ENCODE measurements around the gene ZFPL1. TPM values are rescaled to one million over a fixed set of nuclear protein-coding genes. Genes with fewer than 3 reads are reported as not detected.

ZFPL1 gene
- total RNA-seq, 2 donors from 2014 or later: 26.7 to 38.4 TPM

DNA sequence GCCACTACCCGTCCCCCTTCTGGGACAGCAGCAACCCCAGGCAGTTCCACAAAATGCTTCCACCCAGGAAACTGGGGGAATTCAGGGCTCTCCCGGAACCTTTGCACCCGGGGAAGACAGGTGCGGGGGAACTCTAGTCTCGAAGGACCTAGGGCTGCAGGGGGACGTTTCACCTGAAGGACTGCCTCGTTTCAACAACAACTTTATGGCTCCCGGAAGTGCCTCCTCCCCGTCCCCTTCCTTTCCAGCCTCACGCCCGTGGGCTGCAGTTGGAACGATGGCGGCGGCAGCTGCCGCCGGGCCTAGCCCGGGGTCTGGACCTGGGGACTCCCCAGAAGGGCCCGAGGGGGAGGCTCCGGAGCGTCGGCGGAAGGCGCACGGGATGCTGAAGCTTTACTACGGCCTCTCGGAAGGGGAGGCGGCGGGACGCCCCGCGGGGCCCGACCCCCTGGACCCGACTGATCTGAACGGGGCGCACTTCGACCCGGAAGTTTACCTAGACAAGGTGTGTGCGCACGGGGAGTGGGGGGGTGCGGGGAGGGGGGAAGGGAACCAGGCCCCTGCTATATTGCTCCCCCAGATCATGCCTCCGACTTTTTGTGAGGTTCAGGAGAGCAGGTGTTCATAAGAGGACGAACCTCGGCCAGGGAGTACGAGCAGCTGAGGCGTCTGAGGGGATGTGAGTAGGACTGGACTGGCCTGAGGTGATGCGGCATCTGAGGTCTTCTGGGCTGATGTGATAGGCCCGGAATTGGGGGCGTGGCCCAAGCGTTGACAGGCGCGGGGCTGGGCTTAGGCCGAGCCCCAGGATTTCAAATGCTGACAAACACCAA lies 12.2 kb downstream of the ZFPL1 start, which contains the start of gene VPS51:
VPS51 (plus strand) TSS at position 241 of the 833 bp plus-strand sequence; CDS start at position 278, 37 bp downstream.
- H3K4me1 ChIP-seq: peaks cover 0 to 20% of the 10 kb centered on the region in 2 donors
- no peaks in the 10 kb centered on the region for H3K36me3 ChIP-seq
- no peaks in the 10 kb centered on the region for H3K27me3 ChIP-seq
- TF ChIP-seq, protein P1, sequence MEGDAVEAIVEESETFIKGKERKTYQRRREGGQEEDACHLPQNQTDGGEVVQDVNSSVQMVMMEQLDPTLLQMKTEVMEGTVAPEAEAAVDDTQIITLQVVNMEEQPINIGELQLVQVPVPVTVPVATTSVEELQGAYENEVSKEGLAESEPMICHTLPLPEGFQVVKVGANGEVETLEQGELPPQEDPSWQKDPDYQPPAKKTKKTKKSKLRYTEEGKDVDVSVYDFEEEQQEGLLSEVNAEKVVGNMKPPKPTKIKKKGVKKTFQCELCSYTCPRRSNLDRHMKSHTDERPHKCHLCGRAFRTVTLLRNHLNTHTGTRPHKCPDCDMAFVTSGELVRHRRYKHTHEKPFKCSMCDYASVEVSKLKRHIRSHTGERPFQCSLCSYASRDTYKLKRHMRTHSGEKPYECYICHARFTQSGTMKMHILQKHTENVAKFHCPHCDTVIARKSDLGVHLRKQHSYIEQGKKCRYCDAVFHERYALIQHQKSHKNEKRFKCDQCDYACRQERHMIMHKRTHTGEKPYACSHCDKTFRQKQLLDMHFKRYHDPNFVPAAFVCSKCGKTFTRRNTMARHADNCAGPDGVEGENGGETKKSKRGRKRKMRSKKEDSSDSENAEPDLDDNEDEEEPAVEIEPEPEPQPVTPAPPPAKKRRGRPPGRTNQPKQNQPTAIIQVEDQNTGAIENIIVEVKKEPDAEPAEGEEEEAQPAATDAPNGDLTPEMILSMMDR (IDR thresholded peaks at IDR 0.05): no peak
- H3K4me3 ChIP-seq: peak within 1 kb of the TSS; percentile 86 to 91
- H3K27ac ChIP-seq: peak within 1 kb of the TSS; percentile 92 to 96
- no peaks in the 10 kb centered on the region for H3K9me3 ChIP-seq
- peak; percentile 95 for DNase-seq (ENCODE audit: low spot score)

DNA sequence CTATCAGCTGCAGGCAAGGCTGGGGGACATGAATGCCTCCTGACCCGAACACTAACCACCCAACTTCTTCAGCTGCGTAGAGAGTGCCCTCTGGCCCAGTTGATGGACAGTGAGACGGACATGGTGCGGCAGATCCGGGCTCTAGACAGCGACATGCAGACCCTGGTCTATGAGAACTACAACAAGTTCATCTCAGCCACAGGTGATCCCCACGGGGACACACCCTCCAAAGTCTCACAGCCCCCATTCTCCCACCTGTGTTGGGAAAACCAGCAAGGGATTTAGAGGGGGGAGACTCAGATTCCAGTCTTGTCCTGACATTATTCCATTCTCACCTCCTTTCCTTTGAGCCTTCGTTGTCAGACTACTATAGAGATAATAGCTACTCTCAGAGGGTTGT lies 12.9 kb downstream of the ZFPL1 start:
- no peak for DNase-seq (ENCODE audit: low spot score)
- Histone ChIP-seq H3K36me3 (no peaks in the 10 kb centered on the region), H3K4me3 (peak overlapping the region; percentile 86 to 91), H3K27ac (peak overlapping the region; percentile 92 to 96), H3K27me3 (no peaks in the 10 kb centered on the region), H3K4me1 (peaks cover 0 to 28% of the 10 kb centered on the region in 2 donors), H3K9me3 (no peaks in the 10 kb centered on the region)
- TF ChIP-seq, protein P1 (IDR thresholded peaks at IDR 0.05): no peak

DNA sequence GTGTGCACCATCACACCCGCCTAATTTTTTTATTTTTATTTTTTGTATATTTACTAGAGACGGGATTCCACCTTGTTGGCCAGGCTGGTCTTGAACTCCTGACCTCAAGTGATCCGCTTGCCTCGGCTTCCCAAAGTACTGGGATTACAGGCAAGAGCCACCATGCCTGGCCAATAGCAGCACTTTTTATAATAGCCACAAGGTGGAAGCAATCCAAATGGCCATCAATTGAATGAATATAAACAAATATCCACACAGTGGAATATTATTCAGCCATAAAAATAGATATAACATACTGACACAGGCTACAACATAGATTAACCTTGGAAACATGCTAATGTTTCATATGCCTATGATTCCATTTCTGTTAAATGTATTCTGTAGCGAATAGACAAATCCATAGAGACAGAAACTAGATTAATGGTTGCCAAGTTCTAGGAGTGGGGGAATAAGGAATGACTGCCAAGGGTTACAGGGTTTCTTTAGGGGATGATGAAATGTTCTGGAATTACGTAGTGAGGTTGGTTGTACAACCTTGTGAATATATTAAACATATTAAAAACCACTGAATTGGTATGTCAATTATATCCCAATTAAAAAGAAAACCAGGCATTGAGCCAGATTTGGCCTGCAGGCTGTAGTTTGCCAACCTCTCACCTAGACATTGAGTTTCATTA lies 16.8 kb downstream of the ZFPL1 start:
- TF ChIP-seq, protein P1 (IDR thresholded peaks at IDR 0.05): no peak
- DNase-seq (ENCODE audit: low spot score): no peak
- peak overlapping the region in 1 of 2 donors; percentile 83 for H3K27ac ChIP-seq
- H3K9me3 ChIP-seq: no peaks in the 10 kb centered on the region
- peaks cover 0 to 61% of the 10 kb centered on the region in 2 donors for H3K4me1 ChIP-seq
- H3K27me3 ChIP-seq: no peaks in the 10 kb centered on the region
- H3K36me3 ChIP-seq: no peaks in the 10 kb centered on the region
- H3K4me3 ChIP-seq: no peak overlapping the region

DNA sequence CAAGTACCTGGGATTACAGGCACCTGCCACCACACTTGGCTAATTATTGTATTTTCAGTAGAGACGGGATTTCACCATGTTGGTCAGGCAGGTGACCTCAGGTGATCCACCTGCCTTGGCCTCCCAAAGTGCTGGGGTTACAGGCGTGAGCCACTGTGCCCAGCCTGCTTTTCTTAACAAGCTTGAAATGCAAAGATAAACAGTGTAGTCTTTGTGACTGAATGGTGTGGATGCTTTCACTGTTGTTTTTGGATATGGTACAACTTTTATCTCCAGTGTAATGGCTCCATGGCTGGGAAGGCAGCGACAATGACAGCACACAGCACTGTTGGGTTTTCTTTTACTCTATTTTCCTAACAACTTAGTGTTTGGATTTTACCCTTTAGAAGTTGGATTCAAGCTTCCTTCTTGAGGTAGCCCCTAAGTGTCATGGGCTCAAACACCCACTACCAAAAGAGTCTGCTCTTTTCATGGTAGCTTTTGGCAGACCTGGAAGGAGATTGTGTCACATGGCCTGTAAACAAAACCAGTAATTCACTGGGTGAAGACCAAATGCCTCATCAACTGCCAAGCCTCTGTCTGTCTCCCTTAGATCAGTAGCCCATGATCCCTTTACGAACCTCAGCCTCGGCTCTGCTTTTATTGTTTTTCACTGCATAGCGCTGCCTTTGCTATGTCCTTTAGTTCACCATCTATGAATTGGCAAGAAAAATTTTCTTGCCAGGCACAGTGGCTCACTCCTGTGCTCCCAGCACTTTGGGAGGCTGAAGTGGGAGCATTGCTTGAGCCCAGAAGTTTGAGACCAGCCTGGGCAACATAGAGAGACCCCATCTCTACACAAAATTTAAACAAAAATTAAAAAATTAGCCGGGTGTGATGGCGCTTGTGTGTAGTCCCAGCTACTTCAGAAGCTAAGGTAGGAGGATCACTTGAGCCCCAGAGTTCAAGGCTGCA lies 18.4 kb downstream of the ZFPL1 start:
- H3K9me3 ChIP-seq: no peaks in the 10 kb centered on the region
- no peak for DNase-seq (ENCODE audit: low spot score)
- H3K27ac ChIP-seq: peak overlapping the region; percentile 72 to 83
- peaks cover under 1% of the 10 kb centered on the region for H3K36me3 ChIP-seq
- H3K4me3 ChIP-seq: no peak overlapping the region
- H3K27me3 ChIP-seq: no peaks in the 10 kb centered on the region
- TF ChIP-seq, protein P1 (IDR thresholded peaks at IDR 0.05): no peak
- H3K4me1 ChIP-seq: peaks cover 0 to 52% of the 10 kb centered on the region in 2 donors

DNA sequence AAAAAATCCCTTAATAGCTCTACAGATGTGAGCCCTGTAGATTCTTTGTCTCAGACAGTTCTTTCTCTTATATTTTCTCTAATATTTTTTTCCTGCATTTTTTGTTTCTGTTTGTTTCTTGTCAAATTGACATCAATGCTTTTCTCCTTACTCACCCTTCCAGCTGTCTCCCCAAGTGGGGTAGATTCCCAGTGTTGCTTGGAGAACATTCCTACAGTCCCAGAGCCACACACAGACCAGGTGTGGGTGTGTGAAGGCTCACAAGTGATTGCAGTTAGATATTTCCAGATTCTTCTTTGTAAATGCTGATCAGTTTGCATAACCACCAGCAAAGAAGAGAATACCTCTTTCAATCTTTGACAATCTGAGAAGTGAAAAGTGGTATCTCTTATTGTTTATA lies 19.5 kb downstream of the ZFPL1 start:
- no peak for DNase-seq (ENCODE audit: low spot score)
- Histone ChIP-seq H3K27ac (peak overlapping the region; percentile 72 to 83), H3K36me3 (peaks cover 11% of the 10 kb centered on the region), H3K4me1 (peaks cover 0 to 49% of the 10 kb centered on the region in 2 donors), H3K4me3 (no peak overlapping the region), H3K27me3 (no peaks in the 10 kb centered on the region), H3K9me3 (no peaks in the 10 kb centered on the region)
- TF ChIP-seq, protein P1 (IDR thresholded peaks at IDR 0.05): no peak
